GM23338 (cell line): ENCODE results near the gene TMC2. TPM values are rescaled to one million over a fixed set of nuclear protein-coding genes. Genes with fewer than 3 reads are reported as not detected.

Experiments
- ATAC-seq: fragments of 200-7000 bp; cut with Tn5 transposase; 3 replicates; pipeline ENCODE4 v1.9.1; 2020
- DNase-seq: peaks from one replicate; pipeline ENCODE4 v3.0.0-alpha.2; 2015; ENCODE audit warnings: low spot score
- H2AFZ ChIP-seq: fragments of 200-600 bp; sonication (generic); 2 replicates; pipeline ENCODE4 v1.8.0; 2016; ENCODE audit warnings: antibody characterized with exemption, mild to moderate bottlenecking, moderate library complexity
- H3F3A ChIP-seq: fragments of 200-600 bp; sonication (generic); replicated peaks from 2 replicates; pipeline ENCODE4 v1.8.0; 2017; ENCODE audit warnings: antibody characterized with exemption, mixed run types, low read depth
- H3K27ac ChIP-seq: fragments of 200-600 bp; sonication (generic); 2 replicates; pipeline ENCODE4 v1.6.1; 2016; ENCODE audit warnings: low read depth
- H3K27me3 ChIP-seq: fragments of 200-600 bp; sonication (generic); 2 replicates; pipeline ENCODE4 v1.8.0; 2016; ENCODE audit warnings: mild to moderate bottlenecking, mixed run types, moderate library complexity; ENCODE audit not compliant: insufficient read depth
- H3K36me3 ChIP-seq: fragments of 200-600 bp; sonication (generic); 2 replicates; pipeline ENCODE4 v1.8.0; 2016; ENCODE audit warnings: mild to moderate bottlenecking; ENCODE audit not compliant: insufficient read depth
- H3K4me1 ChIP-seq: fragments of 200-600 bp; sonication (generic); 2 replicates; pipeline ENCODE4 v1.8.0; 2016; ENCODE audit warnings: mild to moderate bottlenecking, moderate library complexity; ENCODE audit not compliant: insufficient read depth
- H3K4me2 ChIP-seq: fragments of 200-600 bp; sonication (generic); 2 replicates; pipeline ENCODE4 v1.7.1; 2017; ENCODE audit warnings: mixed run types
- H3K4me3 ChIP-seq: fragments of 200-600 bp; sonication (generic); 2 replicates; pipeline ENCODE4 v1.6.1; 2016; ENCODE audit warnings: mixed run types
- H3K79me2 ChIP-seq: fragments of 200-600 bp; sonication (generic); replicated peaks from 2 replicates; pipeline ENCODE4 v1.8.0; 2017; ENCODE audit warnings: mild to moderate bottlenecking; ENCODE audit not compliant: insufficient read depth
- H3K9me2 ChIP-seq: fragments of 200-600 bp; sonication (generic); 2 replicates; pipeline ENCODE4 v1.8.0; 2017; ENCODE audit not compliant: insufficient read depth
- H4K20me1 ChIP-seq: fragments of 200-600 bp; sonication (generic); replicated peaks from 2 replicates; pipeline ENCODE4 v1.8.0; 2017; ENCODE audit warnings: mild to moderate bottlenecking; ENCODE audit not compliant: insufficient read depth
- H3K27ac Mint-ChIP-seq: 2 replicates; pipeline ENCODE4 v1.8.0; 2020; ENCODE audit warnings: inconsistent platforms, mild to moderate bottlenecking, moderate library complexity, mixed read lengths
- H3K27me3 Mint-ChIP-seq: 3 replicates; pipeline ENCODE4 v1.8.0; 2022; ENCODE audit warnings: low read depth, mild to moderate bottlenecking, moderate library complexity, mixed read lengths, inconsistent platforms; ENCODE audit not compliant: insufficient read depth, poor library complexity
- H3K36me3 Mint-ChIP-seq: 3 replicates; pipeline ENCODE4 v1.8.0; 2021; ENCODE audit warnings: low read depth, mild to moderate bottlenecking, inconsistent platforms, moderate library complexity, mixed read lengths
- H3K4me1 Mint-ChIP-seq: 3 replicates; pipeline ENCODE4 v1.8.0; 2020; ENCODE audit warnings: mild to moderate bottlenecking, inconsistent platforms, mixed read lengths
- H3K4me3 Mint-ChIP-seq: 3 replicates; pipeline ENCODE4 v1.8.0; 2021; ENCODE audit warnings: moderate library complexity, mild to moderate bottlenecking, inconsistent platforms, mixed read lengths
- H3K9me3 Mint-ChIP-seq: 3 replicates; pipeline ENCODE4 v1.8.0; 2020; ENCODE audit warnings: moderate library complexity, mild to moderate bottlenecking, inconsistent platforms, mixed read lengths
- CTCF ChIP-seq, 2 experiments: fragments of 200-600 bp in 1 of 2; sonication (generic) in 1 of 2; conservative IDR thresholded peaks; 2 replicates each; pipeline versions ENCODE4 v1.5.1 to v1.6.1; 2016 to 2017; ENCODE audit warnings: antibody characterized with exemption in 2 of 2, low read depth in 2 of 2, mild to moderate bottlenecking in 2 of 2, moderate library complexity in 1 of 2
- EZH2phosphoT487 ChIP-seq: fragments of 200-600 bp; sonication (generic); IDR thresholded peaks from one replicate; pipeline ENCODE4 v1.8.1; 2018; ENCODE audit warnings: antibody characterized with exemption; ENCODE audit not compliant: unreplicated experiment
- polyA plus RNA-seq: library from polyadenylated mRNA; unstranded; fragments of >200 nt; fragmentation: Nextera tagmentation; extraction: Ambion mirVana; gene quantifications from 2 replicates; pipeline ENCODE4 v1.2.1, GENCODE V29; 2016
- total RNA-seq: library from RNA; depleted of rRNA; stranded (reverse); fragments of >200 nt; shearing (Covaris generic); gene quantifications from 2 replicates; pipeline ENCODE4 v1.2.3, GENCODE V29; 2014
- TF ChIP-seq, protein P1 (sequence below): fragments of 250-450 bp; sonication (Bioruptor Pico); IDR thresholded peaks from 2 replicates; pipeline ENCODE4 v1.5.0; 2020; ENCODE audit warnings: mild to moderate bottlenecking, moderate library complexity
- TF ChIP-seq, protein P2 (sequence below): IDR thresholded peaks from one replicate; pipeline ENCODE4 v1.6.1; 2018; ENCODE audit warnings: antibody characterized with exemption; ENCODE audit not compliant: unreplicated experiment

The TMC2 gene
- total and polyA plus RNA-seq, 2 experiments from 2014 or later: not detected

DNA sequence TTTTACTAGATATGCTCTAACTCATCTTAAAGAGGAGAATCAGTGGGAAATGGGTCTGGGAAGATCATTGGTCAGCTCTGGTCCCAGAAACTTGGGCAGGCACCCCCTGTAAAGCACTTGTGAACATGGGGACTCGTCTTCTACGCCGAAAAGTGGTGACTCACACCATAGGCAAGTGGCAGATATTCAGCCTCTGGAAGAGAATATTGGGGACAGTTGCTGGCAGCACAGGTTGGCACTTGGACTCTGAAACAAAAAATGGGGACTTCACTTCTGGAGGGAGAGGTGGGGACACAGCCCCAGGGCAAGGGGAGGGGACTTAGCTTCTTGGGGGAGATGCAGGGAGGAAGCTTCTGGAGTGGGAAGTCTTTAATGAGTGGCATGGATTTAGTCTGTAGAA lies 15.8 kb upstream of the TMC2 start (continued):
- TF ChIP-seq, protein P1, sequence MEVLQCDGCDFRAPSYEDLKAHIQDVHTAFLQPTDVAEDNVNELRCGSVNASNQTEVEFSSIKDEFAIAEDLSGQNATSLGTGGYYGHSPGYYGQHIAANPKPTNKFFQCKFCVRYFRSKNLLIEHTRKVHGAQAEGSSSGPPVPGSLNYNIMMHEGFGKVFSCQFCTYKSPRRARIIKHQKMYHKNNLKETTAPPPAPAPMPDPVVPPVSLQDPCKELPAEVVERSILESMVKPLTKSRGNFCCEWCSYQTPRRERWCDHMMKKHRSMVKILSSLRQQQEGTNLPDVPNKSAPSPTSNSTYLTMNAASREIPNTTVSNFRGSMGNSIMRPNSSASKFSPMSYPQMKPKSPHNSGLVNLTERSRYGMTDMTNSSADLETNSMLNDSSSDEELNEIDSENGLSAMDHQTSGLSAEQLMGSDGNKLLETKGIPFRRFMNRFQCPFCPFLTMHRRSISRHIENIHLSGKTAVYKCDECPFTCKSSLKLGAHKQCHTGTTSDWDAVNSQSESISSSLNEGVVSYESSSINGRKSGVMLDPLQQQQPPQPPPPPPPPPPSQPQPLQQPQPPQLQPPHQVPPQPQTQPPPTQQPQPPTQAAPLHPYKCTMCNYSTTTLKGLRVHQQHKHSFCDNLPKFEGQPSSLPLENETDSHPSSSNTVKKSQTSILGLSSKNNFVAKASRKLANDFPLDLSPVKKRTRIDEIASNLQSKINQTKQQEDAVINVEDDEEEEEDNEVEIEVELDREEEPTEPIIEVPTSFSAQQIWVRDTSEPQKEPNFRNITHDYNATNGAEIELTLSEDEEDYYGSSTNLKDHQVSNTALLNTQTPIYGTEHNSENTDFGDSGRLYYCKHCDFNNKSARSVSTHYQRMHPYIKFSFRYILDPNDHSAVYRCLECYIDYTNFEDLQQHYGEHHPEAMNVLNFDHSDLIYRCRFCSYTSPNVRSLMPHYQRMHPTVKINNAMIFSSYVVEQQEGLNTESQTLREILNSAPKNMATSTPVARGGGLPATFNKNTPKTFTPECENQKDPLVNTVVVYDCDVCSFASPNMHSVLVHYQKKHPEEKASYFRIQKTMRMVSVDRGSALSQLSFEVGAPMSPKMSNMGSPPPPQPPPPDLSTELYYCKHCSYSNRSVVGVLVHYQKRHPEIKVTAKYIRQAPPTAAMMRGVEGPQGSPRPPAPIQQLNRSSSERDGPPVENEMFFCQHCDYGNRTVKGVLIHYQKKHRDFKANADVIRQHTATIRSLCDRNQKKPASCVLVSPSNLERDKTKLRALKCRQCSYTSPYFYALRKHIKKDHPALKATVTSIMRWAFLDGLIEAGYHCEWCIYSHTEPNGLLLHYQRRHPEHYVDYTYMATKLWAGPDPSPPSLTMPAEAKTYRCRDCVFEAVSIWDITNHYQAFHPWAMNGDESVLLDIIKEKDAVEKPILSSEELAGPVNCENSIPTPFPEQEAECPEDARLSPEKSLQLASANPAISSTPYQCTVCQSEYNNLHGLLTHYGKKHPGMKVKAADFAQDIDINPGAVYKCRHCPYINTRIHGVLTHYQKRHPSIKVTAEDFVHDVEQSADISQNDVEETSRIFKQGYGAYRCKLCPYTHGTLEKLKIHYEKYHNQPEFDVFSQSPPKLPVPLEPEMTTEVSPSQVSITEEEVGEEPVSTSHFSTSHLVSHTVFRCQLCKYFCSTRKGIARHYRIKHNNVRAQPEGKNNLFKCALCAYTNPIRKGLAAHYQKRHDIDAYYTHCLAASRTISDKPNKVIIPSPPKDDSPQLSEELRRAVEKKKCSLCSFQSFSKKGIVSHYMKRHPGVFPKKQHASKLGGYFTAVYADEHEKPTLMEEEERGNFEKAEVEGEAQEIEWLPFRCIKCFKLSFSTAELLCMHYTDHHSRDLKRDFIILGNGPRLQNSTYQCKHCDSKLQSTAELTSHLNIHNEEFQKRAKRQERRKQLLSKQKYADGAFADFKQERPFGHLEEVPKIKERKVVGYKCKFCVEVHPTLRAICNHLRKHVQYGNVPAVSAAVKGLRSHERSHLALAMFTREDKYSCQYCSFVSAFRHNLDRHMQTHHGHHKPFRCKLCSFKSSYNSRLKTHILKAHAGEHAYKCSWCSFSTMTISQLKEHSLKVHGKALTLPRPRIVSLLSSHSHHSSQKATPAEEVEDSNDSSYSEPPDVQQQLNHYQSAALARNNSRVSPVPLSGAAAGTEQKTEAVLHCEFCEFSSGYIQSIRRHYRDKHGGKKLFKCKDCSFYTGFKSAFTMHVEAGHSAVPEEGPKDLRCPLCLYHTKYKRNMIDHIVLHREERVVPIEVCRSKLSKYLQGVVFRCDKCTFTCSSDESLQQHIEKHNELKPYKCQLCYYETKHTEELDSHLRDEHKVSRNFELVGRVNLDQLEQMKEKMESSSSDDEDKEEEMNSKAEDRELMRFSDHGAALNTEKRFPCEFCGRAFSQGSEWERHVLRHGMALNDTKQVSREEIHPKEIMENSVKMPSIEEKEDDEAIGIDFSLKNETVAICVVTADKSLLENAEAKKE (CRISPR knock-in tag): no peak

DNA sequence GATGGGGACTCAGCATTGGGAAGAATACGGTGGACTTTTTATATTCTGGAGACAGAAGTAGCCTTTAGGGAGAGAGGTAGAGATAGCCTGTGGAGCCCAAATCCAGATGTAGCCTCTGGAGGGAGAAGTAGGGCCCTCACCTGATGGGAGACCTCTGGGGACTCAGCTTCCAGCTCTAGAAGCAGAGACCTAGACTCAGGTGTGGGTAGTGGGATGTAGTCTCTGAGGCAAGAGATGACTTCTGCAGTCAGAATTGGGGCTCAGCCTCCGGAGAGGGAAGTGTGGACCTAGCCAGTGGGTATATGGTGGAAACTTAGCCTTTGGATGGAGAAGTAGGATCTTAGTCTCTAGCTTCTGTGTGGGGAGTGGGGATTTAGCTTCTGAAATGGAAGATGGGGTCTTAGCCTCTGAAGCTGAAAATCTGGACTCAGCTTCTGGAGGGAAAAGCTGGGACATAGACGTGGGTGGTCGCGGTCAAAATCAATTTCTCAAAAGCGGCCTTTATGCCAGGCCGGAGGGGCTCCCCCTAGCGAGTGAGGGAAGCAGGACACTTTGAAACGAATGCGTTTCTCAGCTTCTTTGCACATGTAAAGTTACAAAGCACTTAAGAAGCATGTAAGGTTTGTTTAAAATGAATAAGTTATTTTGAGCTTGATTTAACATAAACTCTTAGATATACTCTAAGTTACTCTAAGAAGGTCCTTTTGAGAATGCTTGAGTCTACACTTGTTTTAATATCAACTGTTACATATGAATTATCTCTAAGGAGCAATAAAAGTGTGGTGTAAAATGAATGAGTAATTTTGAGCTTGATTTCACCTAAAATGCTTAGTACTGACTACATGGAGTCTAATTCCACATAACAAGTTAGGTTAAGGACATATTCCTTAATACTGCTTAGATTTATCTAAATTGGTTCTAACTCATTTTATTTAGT lies 14.7 kb upstream of the TMC2 start:
- peaks cover 99% of the 10 kb centered on the region for H3K27me3 ChIP-seq
- no peaks in the 10 kb centered on the region for H3K79me2 ChIP-seq
- Mint-ChIP-seq H3K27me3 (peaks cover 58% of the 10 kb centered on the region), H3K27ac (no peak overlapping the region), H3K4me1 (peaks cover 3% of the 10 kb centered on the region; the same call in 2 of the 3 replicates), H3K9me3 (no peaks in the 10 kb centered on the region; the same call in 2 of the 3 replicates), H3K36me3 (no peaks in the 10 kb centered on the region), H3K4me3 (no peak overlapping the region)
- no peaks in the 10 kb centered on the region; the same call in 1 of the 2 replicates for H4K20me1 ChIP-seq
- H2AFZ ChIP-seq: no peak overlapping the region
- H3K27ac ChIP-seq: no peak overlapping the region
- H3K4me3 ChIP-seq: no peak overlapping the region
- no peak for ATAC-seq
- H3K36me3 ChIP-seq: no peaks in the 10 kb centered on the region
- no peak overlapping the region for H3K4me2 ChIP-seq
- H3F3A ChIP-seq: no peaks in the 10 kb centered on the region
- DNase-seq: peak; percentile 76
- no peaks in the 10 kb centered on the region for H3K4me1 ChIP-seq
- H3K9me2 ChIP-seq: no peaks in the 10 kb centered on the region
- TF ChIP-seq, protein P2, sequence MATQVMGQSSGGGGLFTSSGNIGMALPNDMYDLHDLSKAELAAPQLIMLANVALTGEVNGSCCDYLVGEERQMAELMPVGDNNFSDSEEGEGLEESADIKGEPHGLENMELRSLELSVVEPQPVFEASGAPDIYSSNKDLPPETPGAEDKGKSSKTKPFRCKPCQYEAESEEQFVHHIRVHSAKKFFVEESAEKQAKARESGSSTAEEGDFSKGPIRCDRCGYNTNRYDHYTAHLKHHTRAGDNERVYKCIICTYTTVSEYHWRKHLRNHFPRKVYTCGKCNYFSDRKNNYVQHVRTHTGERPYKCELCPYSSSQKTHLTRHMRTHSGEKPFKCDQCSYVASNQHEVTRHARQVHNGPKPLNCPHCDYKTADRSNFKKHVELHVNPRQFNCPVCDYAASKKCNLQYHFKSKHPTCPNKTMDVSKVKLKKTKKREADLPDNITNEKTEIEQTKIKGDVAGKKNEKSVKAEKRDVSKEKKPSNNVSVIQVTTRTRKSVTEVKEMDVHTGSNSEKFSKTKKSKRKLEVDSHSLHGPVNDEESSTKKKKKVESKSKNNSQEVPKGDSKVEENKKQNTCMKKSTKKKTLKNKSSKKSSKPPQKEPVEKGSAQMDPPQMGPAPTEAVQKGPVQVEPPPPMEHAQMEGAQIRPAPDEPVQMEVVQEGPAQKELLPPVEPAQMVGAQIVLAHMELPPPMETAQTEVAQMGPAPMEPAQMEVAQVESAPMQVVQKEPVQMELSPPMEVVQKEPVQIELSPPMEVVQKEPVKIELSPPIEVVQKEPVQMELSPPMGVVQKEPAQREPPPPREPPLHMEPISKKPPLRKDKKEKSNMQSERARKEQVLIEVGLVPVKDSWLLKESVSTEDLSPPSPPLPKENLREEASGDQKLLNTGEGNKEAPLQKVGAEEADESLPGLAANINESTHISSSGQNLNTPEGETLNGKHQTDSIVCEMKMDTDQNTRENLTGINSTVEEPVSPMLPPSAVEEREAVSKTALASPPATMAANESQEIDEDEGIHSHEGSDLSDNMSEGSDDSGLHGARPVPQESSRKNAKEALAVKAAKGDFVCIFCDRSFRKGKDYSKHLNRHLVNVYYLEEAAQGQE: no peak
- TF ChIP-seq CTCF (conservative IDR thresholded peaks at IDR 0.05; ENCODE audit: low read depth in 2 of 2) (peak; percentile 75 to 85), EZH2phosphoT487 (no peak)
